Measurements from ENCODE around the gene LMAN2L. TPM values are rescaled to one million over a fixed set of nuclear protein-coding genes. Genes with fewer than 3 reads are reported as not detected.
A peak's percentile ranks its signal among the peaks of the same experiment; 100 is the strongest.

Gene LMAN2L
- total RNA-seq, 1 donor, result 31.1 TPM

- peak; percentile 18 for DNase-seq (ENCODE audit: low read depth)
- TF ChIP-seq CTCF (IDR thresholded peaks at IDR 0.05; ENCODE audit: insufficient read depth, low read depth, low read length), result no peak
- H3K4me3 ChIP-seq (ENCODE audit: low read depth, low read length), result no peak overlapping the region
Measured at GRCh38 chr2:96715658-96716057, 24.2 kb downstream of the LMAN2L start.

GRCh38 chr2:96710985-96711384 lies 28.9 kb downstream of the LMAN2L start:
- no peak for DNase-seq (ENCODE audit: low read depth)
- no peak overlapping the region for H3K4me3 ChIP-seq (ENCODE audit: low read depth, low read length)
- no peak for TF ChIP-seq CTCF (IDR thresholded peaks at IDR 0.05; ENCODE audit: insufficient read depth, low read depth, low read length)

DNA sequence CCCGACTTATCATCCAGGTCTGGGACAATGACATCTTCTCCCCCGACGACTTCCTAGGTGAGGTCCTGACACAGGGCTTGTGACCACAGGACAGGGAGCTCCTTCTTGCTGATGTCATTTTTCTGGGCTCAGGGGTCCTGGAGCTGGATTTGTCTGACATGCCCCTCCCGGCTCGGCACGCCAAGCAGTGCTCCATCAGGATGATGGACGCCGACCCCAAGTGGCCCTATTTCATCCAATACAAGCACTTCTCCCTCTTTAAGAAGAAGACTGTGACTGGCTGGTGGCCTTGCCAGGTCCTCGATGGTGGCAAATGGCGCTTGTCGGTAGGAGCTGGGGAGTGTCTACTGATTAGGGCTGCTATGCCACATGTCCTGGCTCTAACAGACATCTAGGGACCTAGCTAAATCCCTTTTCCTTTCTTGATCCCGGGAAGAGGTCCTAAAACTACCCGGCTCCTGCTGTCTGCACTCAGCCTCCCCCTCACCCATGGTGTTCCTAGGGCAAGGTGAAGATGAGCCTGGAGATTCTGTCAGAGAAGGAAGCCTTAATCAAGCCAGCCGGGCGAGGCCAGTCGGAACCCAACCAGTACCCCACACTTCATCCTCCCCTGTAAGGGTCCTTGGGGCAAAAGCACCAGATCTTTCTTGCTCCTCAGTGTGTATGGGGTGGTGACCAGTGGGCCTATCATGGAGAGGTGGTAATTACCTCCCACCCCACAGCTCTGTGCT lies 36.7 kb downstream of the LMAN2L start:
- no peak overlapping the region for H3K4me3 ChIP-seq (ENCODE audit: low read depth, low read length)
- no peak for DNase-seq (ENCODE audit: low read depth)
- TF ChIP-seq CTCF (IDR thresholded peaks at IDR 0.05; ENCODE audit: insufficient read depth, low read depth, low read length), result no peak

GRCh38 chr2:96702098-96702785 lies 37.6 kb downstream of the LMAN2L start:
- H3K4me3 ChIP-seq (ENCODE audit: low read depth, low read length), result no peak overlapping the region
- no peak for DNase-seq (ENCODE audit: low read depth)
- no peak for TF ChIP-seq CTCF (IDR thresholded peaks at IDR 0.05; ENCODE audit: insufficient read depth, low read depth, low read length)

GRCh38 chr2:96701636-96702035 lies 38.2 kb downstream of the LMAN2L start:
- TF ChIP-seq CTCF (IDR thresholded peaks at IDR 0.05; ENCODE audit: insufficient read depth, low read depth, low read length), result no peak
- DNase-seq (ENCODE audit: low read depth), result no peak
- no peak overlapping the region for H3K4me3 ChIP-seq (ENCODE audit: low read depth, low read length)

- no peak for TF ChIP-seq CTCF (IDR thresholded peaks at IDR 0.05; ENCODE audit: insufficient read depth, low read depth, low read length)
- DNase-seq (ENCODE audit: low read depth), result no peak
- no peak overlapping the region for H3K4me3 ChIP-seq (ENCODE audit: low read depth, low read length)
Measured at GRCh38 chr2:96700086-96700485, 39.8 kb downstream of the LMAN2L start.

Measured in fibroblast of villous mesenchyme (primary cell).